ENCODE data around the gene GRB7. TPM values are rescaled to one million over a fixed set of nuclear protein-coding genes. Genes with fewer than 3 reads are reported as not detected.

Gene GRB7
- total RNA-seq, 1 donor from 2014 or later: not detected

- Mint-ChIP-seq H3K4me3 (no peak overlapping the region), H3K36me3 (ENCODE audit: low read depth) (no peaks in the 10 kb centered on the region), H3K9me3 (no peaks in the 10 kb centered on the region), H3K27me3 (ENCODE audit: low read depth) (no peaks in the 10 kb centered on the region), H3K4me1 (peaks cover 7% of the 10 kb centered on the region), H3K27ac (ENCODE audit: unreplicated experiment) (no peak overlapping the region)
- no peak for TF ChIP-seq CTCF (conservative IDR thresholded peaks at IDR 0.05)
- no peak for DNase-seq (ENCODE audit: low read depth, low spot score)
Measured at GRCh38 chr17:39726617-39727016, 11.1 kb upstream of the GRB7 start.

- no peaks in the 10 kb centered on the region for H3K36me3 Mint-ChIP-seq (ENCODE audit: low read depth)
- H3K27ac Mint-ChIP-seq (ENCODE audit: unreplicated experiment): no peak overlapping the region
- DNase-seq (ENCODE audit: low read depth, low spot score): no peak
- TF ChIP-seq CTCF (conservative IDR thresholded peaks at IDR 0.05): no peak
- H3K27me3 Mint-ChIP-seq (ENCODE audit: low read depth): peaks cover 2% of the 10 kb centered on the region
- H3K4me3 Mint-ChIP-seq: no peak overlapping the region
- H3K9me3 Mint-ChIP-seq: no peaks in the 10 kb centered on the region
- H3K4me1 Mint-ChIP-seq: peaks cover 7% of the 10 kb centered on the region
Measured at GRCh38 chr17:39727556-39727955, 10.2 kb upstream of the GRB7 start.

DNA sequence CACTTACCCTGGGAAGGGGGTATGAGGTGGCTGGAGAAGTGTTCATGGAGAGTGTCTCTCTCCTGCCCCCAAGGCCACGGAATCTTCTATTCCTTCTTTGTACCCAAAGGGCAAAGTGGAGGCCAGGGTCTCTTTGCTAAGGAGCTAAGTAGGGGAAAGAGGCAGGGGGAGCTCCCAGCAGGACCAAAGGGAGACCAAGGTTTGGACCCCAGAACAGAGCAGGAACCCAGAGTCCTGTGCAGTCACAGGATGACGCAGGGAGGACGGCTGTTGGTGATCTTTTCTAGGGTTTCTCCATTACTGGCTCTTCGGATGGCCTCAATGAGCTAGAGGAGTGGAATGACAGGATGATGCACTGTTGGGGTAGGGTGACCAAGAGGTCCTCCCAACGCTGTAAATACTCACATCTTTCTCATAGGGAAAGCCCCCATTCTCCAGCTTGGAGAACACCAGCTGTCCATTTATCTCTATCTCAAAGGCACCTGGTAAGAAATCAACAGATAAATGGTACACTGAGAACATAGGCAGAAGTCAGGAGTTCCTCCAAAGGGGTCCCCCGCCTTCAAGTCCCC lies 8.4 kb upstream of the GRB7 start:
- Mint-ChIP-seq H3K4me1 (peaks cover 7% of the 10 kb centered on the region), H3K27ac (ENCODE audit: unreplicated experiment) (peak overlapping the region; percentile 50), H3K9me3 (no peaks in the 10 kb centered on the region), H3K27me3 (ENCODE audit: low read depth) (peaks cover 11% of the 10 kb centered on the region), H3K4me3 (peak overlapping the region; percentile 90), H3K36me3 (ENCODE audit: low read depth) (no peaks in the 10 kb centered on the region)
- DNase-seq (ENCODE audit: low read depth, low spot score): no peak
- no peak for TF ChIP-seq CTCF (conservative IDR thresholded peaks at IDR 0.05)

DNA sequence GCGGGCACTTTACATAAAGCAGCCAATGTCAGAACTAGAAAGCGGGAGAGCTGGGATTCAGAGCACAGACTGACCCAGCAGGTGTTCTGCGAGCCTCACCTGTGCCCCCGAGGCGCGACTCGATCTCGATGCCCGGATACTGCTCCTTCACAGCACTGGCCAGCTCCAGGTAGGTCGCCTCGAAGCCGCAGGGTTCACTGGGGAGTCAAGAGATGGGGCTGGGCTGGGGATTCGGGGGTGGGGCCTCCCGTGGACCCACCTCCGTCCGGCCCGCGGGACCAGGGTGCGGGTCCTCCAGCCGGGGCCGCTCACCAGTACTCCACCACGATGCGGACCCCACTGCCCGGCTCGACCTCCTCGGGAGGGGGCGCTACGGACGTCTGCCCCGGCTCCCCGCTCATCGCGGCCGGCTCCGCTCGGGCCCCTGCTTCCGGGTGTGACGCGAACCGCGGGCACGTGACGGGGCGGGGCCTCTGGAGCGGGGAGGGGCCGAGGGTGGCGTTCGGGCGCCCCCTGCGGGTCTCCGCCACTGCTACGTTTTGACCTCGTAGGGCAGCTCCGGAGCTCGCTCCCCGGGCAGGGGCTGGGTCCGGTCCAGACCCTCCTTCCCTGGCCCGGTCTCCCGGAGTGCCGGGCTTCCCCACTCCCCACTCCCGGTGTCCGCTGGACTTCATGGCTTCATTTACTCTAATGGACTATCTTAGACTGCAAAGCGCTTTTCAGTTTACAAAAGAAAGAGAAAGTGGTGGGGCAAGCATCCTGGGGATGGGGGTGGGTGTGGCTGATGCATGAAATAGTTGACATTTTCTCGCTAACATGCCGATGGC lies 7.4 kb upstream of the GRB7 start, which contains the start of gene MIEN1:
TSS of gene MIEN1 (minus strand) at position 438 of the 827 bp plus-strand sequence. CDS start at position 401, 37 bp downstream.
- H3K36me3 Mint-ChIP-seq (ENCODE audit: low read depth): no peaks in the 10 kb centered on the region
- H3K4me1 Mint-ChIP-seq: peaks cover 7% of the 10 kb centered on the region
- H3K27ac Mint-ChIP-seq (ENCODE audit: unreplicated experiment): peak within 1 kb of the TSS; percentile 88
- peaks cover 16% of the 10 kb centered on the region for H3K27me3 Mint-ChIP-seq (ENCODE audit: low read depth)
- no peaks in the 10 kb centered on the region for H3K9me3 Mint-ChIP-seq
- H3K4me3 Mint-ChIP-seq: peak within 1 kb of the TSS; percentile 90
- peak; percentile 91 for TF ChIP-seq CTCF (conservative IDR thresholded peaks at IDR 0.05)
- DNase-seq (ENCODE audit: low read depth, low spot score): peak; percentile 97

DNA sequence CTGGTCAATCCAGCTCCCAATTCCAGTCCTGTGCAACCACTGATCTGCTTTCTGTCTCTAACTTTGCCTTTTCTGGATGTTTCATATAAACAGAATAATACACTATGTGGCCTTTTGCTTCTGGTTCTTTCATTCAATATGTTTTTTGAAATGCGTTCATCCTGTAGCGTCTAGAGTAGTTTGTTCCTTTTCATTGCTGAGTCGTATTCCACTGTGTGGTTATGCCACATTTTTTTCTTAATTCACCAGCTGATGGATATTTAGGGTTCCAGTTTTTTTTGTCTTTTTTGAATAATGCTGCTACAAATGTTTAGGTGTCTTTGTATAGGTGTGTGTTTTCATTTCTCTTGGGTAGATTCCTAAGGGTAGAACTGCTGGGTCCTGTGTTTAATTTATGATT lies 5.2 kb upstream of the GRB7 start:
- Mint-ChIP-seq H3K4me3 (peak overlapping the region; percentile 71), H3K36me3 (ENCODE audit: low read depth) (no peaks in the 10 kb centered on the region), H3K4me1 (peaks cover 7% of the 10 kb centered on the region), H3K9me3 (no peaks in the 10 kb centered on the region), H3K27ac (ENCODE audit: unreplicated experiment) (no peak overlapping the region), H3K27me3 (ENCODE audit: low read depth) (peaks cover 39% of the 10 kb centered on the region)
- no peak for DNase-seq (ENCODE audit: low read depth, low spot score)
- no peak for TF ChIP-seq CTCF (conservative IDR thresholded peaks at IDR 0.05)
